DND-41 (cell line): ENCODE measurements around the gene TBC1D1.
"Not testable (repeated sequence)": the region's sequence is repeated elsewhere in the genome, so short reads cannot be mapped to it uniquely, and the experiment has no call there.

Source experiments
- ATAC-seq: fragments of 200-7000 bp; cut with Tn5 transposase; 3 replicates; pipeline ENCODE4 v1.9.1; 2021; ENCODE audit warnings: low read depth; ENCODE audit not compliant: insufficient read depth
- DNase-seq: peaks from one replicate; pipeline ENCODE4 v3.0.0-alpha.2; 2020
- H2AFZ ChIP-seq: 2 replicates; pipeline ENCODE4 v1.6.0; 2012; ENCODE audit warnings: low read depth, low read length
- H3K27ac ChIP-seq: 2 replicates; pipeline ENCODE4 v1.5.1; 2012; ENCODE audit warnings: low read length, inconsistent platforms
- H3K27me3 ChIP-seq: fragments of 200-600 bp; sonication (generic); 2 replicates; pipeline ENCODE4 v1.6.0; 2012; ENCODE audit warnings: low read length, mild to moderate bottlenecking, inconsistent platforms; ENCODE audit not compliant: insufficient read depth, poor library complexity
- H3K36me3 ChIP-seq: 2 replicates; pipeline ENCODE4 v1.5.1; 2012; ENCODE audit warnings: low read length, inconsistent platforms; ENCODE audit not compliant: insufficient read depth
- H3K4me1 ChIP-seq: 2 replicates; pipeline ENCODE4 v1.5.1; 2012; ENCODE audit warnings: mild to moderate bottlenecking, low read length; ENCODE audit not compliant: insufficient read depth
- H3K4me2 ChIP-seq: 2 replicates; pipeline ENCODE4 v1.6.0; 2012; ENCODE audit warnings: mild to moderate bottlenecking, moderate library complexity, low read length, inconsistent platforms; ENCODE audit not compliant: insufficient read depth
- H3K4me3 ChIP-seq, 2 experiments: fragments of 200-600 bp in 1 of 2; shearing (Covaris generic) in 1 of 2; 2 replicates each; pipeline ENCODE4 v1.5.1; 2012 to 2016; ENCODE audit warnings: inconsistent platforms in 2 of 2, low read length in 2 of 2, mild to moderate bottlenecking in 2 of 2, low read depth in 1 of 2, moderate library complexity in 1 of 2
- H3K79me2 ChIP-seq: 2 replicates; pipeline ENCODE4 v1.6.0; 2012; ENCODE audit warnings: low read length, inconsistent platforms; ENCODE audit not compliant: insufficient read depth
- H3K9ac ChIP-seq: 2 replicates; pipeline ENCODE4 v1.6.0; 2012; ENCODE audit warnings: low read depth, mild to moderate bottlenecking, inconsistent platforms, low read length, moderate library complexity
- H3K9me3 ChIP-seq: 2 replicates; pipeline ENCODE4 v1.5.1; 2012; ENCODE audit warnings: low read length, moderate library complexity, mild to moderate bottlenecking, inconsistent platforms; ENCODE audit not compliant: insufficient read depth, severe bottlenecking
- H4K20me1 ChIP-seq: 2 replicates; pipeline ENCODE4 v1.6.0; 2012; ENCODE audit warnings: low read length; ENCODE audit not compliant: insufficient read depth
- CTCF ChIP-seq: IDR thresholded peaks from 2 replicates; pipeline ENCODE4 v1.5.1; 2012; ENCODE audit warnings: borderline replicate concordance, low read length, moderate library complexity, mild to moderate bottlenecking; ENCODE audit not compliant: poor library complexity, severe bottlenecking; ENCODE audit errors: extremely low read depth
- EZH2 ChIP-seq: IDR thresholded peaks from 3 replicates; pipeline ENCODE4 v1.6.1; 2012; ENCODE audit warnings: borderline replicate concordance, low read depth, mild to moderate bottlenecking, moderate library complexity, low read length, inconsistent platforms; ENCODE audit not compliant: severe bottlenecking

TBC1D1 gene

GRCh38 chr4:37971202-37971601 is 80.3 kb downstream of the TBC1D1 start:
- H3K9ac ChIP-seq, result no peak overlapping the region
- no peaks in the 10 kb centered on the region for H3K27me3 ChIP-seq
- no peaks in the 10 kb centered on the region for H3K79me2 ChIP-seq
- no peaks in the 10 kb centered on the region for H4K20me1 ChIP-seq
- H3K27ac ChIP-seq, result no peak overlapping the region
- H3K4me3 ChIP-seq, result no peak overlapping the region
- H3K9me3 ChIP-seq, result peaks cover 2% of the 10 kb centered on the region
- no peak for DNase-seq
- peaks cover 2% of the 10 kb centered on the region for H3K4me1 ChIP-seq
- no peak overlapping the region for H3K4me2 ChIP-seq
- no peak overlapping the region for H2AFZ ChIP-seq
- H3K36me3 ChIP-seq, result no peaks in the 10 kb centered on the region
- TF ChIP-seq EZH2 (no peak), CTCF (no peak)
- ATAC-seq, result no peak

- H3K4me2 ChIP-seq, result no peak overlapping the region
- TF ChIP-seq EZH2 (no peak), CTCF (no peak)
- H4K20me1 ChIP-seq, result no peaks in the 10 kb centered on the region
- DNase-seq (no peak), ATAC-seq (no peak)
- H3K27ac ChIP-seq, result no peak overlapping the region
- H2AFZ ChIP-seq, result no peak overlapping the region
- no peaks in the 10 kb centered on the region for H3K27me3 ChIP-seq
- H3K36me3 ChIP-seq, result no peaks in the 10 kb centered on the region
- H3K9ac ChIP-seq, result no peak overlapping the region
- peaks cover 2% of the 10 kb centered on the region for H3K9me3 ChIP-seq
- H3K4me3 ChIP-seq, result no peak overlapping the region
- peaks cover 18% of the 10 kb centered on the region for H3K4me1 ChIP-seq
- peaks cover 7% of the 10 kb centered on the region for H3K79me2 ChIP-seq
Observed at GRCh38 chr4:37973441-37973840, 82.6 kb downstream of the TBC1D1 start.

GRCh38 chr4:37975321-37975822 is 84.5 kb downstream of the TBC1D1 start:
- not testable (repeated sequence) for H4K20me1 ChIP-seq, H2AFZ ChIP-seq, H3K27ac ChIP-seq, H3K4me2 ChIP-seq, H3K27me3 ChIP-seq, DNase-seq, H3K9me3 ChIP-seq, ATAC-seq, H3K36me3 ChIP-seq, H3K4me3 ChIP-seq, H3K9ac ChIP-seq
- H3K79me2 ChIP-seq, result peaks cover 24% of the 10 kb centered on the region
- H3K4me1 ChIP-seq, result peaks cover 33% of the 10 kb centered on the region

- DNase-seq (no peak), ATAC-seq (no peak)
- Histone ChIP-seq H3K9ac (peak overlapping the region; percentile 58), H3K27ac (peak overlapping the region; percentile 67), H3K36me3 (no peaks in the 10 kb centered on the region), H3K79me2 (peaks cover 35% of the 10 kb centered on the region), H4K20me1 (peaks cover 8% of the 10 kb centered on the region; the same call in 1 of the 2 replicates), H3K27me3 (no peaks in the 10 kb centered on the region), H3K4me3 (peak overlapping the region; percentile 16 to 53; a peak in 3 of 4 replicates), H3K9me3 (no peaks in the 10 kb centered on the region), H2AFZ (peak overlapping the region; percentile 66), H3K4me2 (peak overlapping the region; percentile 63), H3K4me1 (peaks cover 33% of the 10 kb centered on the region)
- TF ChIP-seq EZH2 (no peak), CTCF (no peak)
Observed at GRCh38 chr4:37976507-37976906, 85.6 kb downstream of the TBC1D1 start.
